HG02852 (cell line): ENCODE data around the gene SMIM33.
"Not testable (repeated sequence)": the region's sequence is repeated elsewhere in the genome, so short reads cannot be mapped to it uniquely, and the experiment has no call there.

Source experiments
- ATAC-seq: cut with Tn5 transposase; IDR thresholded peaks from one replicate; pipeline ENCODE4 v1.9.1; 2021; ENCODE audit warnings: mild to moderate bottlenecking, moderate library complexity; ENCODE audit not compliant: unreplicated experiment

The SMIM33 gene

GRCh38 chr5:139470821-139471300 is at the start of gene SMIM33:
TSS of gene SMIM33 (plus strand) at chr5:139471004. CDS start at chr5:139471122, 118 bp downstream.
- ATAC-seq = no peak

- no peak for ATAC-seq
These were observed 48.4 kb upstream of the SMIM33 start for GRCh38 chr5:139422307-139422893.

GRCh38 chr5:139425497-139425896 is 45.3 kb upstream of the SMIM33 start:
- no peak for ATAC-seq

GRCh38 chr5:139426203-139426885 is 44.5 kb upstream of the SMIM33 start:
- ATAC-seq = no peak

- ATAC-seq = no peak
These were observed 40.8 kb upstream of the SMIM33 start for GRCh38 chr5:139430015-139430414.

- no peak for ATAC-seq
These were observed 39.1 kb upstream of the SMIM33 start for GRCh38 chr5:139431706-139432105.

- no peak for ATAC-seq
These were observed 35.1 kb upstream of the SMIM33 start for GRCh38 chr5:139435676-139436075.

GRCh38 chr5:139438707-139439012 is 32.1 kb upstream of the SMIM33 start:
- ATAC-seq = no peak

- peak; percentile 88 for ATAC-seq
These were observed 31.5 kb upstream of the SMIM33 start, which contains the start of gene DNAJC18 for GRCh38 chr5:139439013-139439903. TSS of gene DNAJC18 (minus strand) at chr5:139439525. CDS start at chr5:139439445, 80 bp downstream.

- ATAC-seq = not testable (repeated sequence)
These were observed 30.4 kb upstream of the SMIM33 start for GRCh38 chr5:139440416-139440815.

GRCh38 chr5:139443831-139444453 is 26.9 kb upstream of the SMIM33 start:
- no peak for ATAC-seq

GRCh38 chr5:139445325-139446170 is 25.3 kb upstream of the SMIM33 start:
- no peak for ATAC-seq

GRCh38 chr5:139446956-139447779 is 23.6 kb upstream of the SMIM33 start:
- ATAC-seq = peak; percentile 73

- no peak for ATAC-seq
These were observed 19.6 kb upstream of the SMIM33 start for GRCh38 chr5:139451176-139451575.

GRCh38 chr5:139451878-139452660 is 18.7 kb upstream of the SMIM33 start:
- ATAC-seq = no peak

GRCh38 chr5:139453683-139454567 is 16.9 kb upstream of the SMIM33 start:
- no peak for ATAC-seq

- ATAC-seq = no peak
These were observed 16.1 kb upstream of the SMIM33 start for GRCh38 chr5:139454568-139455290.
